Fibroblast of villous mesenchyme (primary cell): ENCODE results near the gene TUBA4B. TPM values are rescaled to one million over a fixed set of nuclear protein-coding genes. Genes with fewer than 3 reads are reported as not detected.
A peak's percentile ranks its signal among the peaks of the same experiment; 100 is the strongest.

ENCODE experiments used
- DNase-seq: peaks from one replicate; pipeline ENCODE4 v3.0.0-alpha.2; 2010; ENCODE audit warnings: low read depth
- H3K4me3 ChIP-seq: 2 replicates; pipeline ENCODE4 v1.5.1; 2011; ENCODE audit warnings: low read depth, mild to moderate bottlenecking, low read length
- total RNA-seq: library from RNA; depleted of rRNA; stranded (reverse); fragments of >200 nt; gene quantifications from 2 replicates; pipeline ENCODE4 v1.2.3, GENCODE V29; 2012
- TF ChIP-seq, protein P1 (sequence below): IDR thresholded peaks from 2 replicates; pipeline ENCODE4 v1.5.1; 2012; ENCODE audit warnings: low read depth, mild to moderate bottlenecking, low read length; ENCODE audit not compliant: insufficient read depth

Gene TUBA4B
- total RNA-seq, 1 donor = not detected

- H3K4me3 ChIP-seq = no peak overlapping the region
- no peak for DNase-seq
- TF ChIP-seq, protein P1, sequence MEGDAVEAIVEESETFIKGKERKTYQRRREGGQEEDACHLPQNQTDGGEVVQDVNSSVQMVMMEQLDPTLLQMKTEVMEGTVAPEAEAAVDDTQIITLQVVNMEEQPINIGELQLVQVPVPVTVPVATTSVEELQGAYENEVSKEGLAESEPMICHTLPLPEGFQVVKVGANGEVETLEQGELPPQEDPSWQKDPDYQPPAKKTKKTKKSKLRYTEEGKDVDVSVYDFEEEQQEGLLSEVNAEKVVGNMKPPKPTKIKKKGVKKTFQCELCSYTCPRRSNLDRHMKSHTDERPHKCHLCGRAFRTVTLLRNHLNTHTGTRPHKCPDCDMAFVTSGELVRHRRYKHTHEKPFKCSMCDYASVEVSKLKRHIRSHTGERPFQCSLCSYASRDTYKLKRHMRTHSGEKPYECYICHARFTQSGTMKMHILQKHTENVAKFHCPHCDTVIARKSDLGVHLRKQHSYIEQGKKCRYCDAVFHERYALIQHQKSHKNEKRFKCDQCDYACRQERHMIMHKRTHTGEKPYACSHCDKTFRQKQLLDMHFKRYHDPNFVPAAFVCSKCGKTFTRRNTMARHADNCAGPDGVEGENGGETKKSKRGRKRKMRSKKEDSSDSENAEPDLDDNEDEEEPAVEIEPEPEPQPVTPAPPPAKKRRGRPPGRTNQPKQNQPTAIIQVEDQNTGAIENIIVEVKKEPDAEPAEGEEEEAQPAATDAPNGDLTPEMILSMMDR = no peak
Measured at GRCh38 chr2:219292616-219293015, 39.6 kb downstream of the TUBA4B start.

DNA sequence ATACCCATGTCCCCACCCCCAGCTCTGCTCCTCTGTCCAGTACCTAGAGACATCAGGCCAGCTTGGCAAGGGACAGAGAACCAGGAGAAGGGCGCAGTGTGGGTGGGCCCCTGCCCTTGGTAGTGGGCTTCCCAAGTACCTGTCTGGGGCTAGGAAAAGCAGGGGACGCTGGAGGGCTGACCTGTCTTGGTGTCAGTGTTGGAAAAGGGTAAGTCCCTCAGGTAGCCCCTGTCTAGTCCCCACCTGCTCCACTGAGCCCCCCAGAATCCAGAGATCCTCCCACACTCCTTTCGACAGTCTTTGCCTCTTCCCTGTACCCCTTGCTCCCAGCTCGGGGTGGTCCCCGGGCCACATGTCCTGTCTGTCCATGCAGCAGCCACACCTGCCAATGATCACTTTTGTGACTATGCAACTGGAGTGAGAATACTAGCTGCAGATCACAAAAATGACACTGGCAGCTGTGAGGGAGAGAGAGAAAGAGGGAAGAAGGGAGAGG lies 40.7 kb downstream of the TUBA4B start:
- TF ChIP-seq, protein P1 = no peak
- no peak overlapping the region for H3K4me3 ChIP-seq
- no peak for DNase-seq

DNA sequence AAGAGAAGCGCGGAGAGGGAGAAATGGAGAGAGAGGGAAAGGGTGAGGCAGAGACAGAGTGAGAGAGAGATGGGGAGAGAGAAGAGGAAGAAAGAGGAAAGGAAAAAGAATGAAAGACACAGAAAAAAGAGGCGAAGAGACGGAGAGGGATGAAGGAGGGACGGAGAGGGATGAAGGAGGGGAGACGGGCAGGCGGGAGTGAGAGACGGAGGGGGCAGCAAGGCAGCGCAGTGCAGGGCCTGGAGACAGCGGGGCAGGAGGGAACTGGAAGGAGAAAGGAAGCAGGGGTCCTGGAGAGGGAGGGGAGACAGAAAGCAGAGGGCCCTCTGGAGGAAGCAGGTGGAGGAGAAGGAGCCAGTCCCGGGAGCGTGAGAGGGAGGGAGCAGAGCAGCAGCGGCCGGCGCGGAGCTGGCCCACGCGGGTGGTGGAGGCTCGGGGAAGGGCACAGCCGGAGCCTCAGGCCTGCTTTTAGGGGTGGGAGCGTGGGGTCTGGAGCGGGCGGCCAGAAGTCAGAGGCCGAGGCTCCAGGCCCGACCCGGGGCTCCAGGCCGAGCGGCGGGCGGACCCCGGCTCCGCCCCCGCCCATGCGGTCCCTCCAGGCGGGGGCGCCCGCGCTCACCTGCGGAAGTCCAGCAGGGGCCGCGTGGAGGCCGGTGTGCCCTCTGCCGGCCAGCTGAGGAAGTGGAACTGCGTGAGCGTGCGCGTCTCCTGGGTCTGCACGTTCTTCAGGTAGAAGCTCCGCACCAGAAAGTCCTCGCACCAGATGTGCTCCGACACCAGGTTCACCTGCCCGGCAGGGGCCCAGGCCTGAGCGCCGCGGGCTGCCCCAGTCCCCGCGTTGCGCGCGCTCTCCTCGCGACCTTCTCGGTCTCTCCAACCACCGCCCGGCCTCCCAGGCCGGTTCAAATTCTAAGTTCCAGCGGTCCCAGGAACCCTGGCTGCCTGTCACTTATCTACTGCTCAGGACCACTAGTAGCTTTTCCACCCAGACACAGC lies 41.6 kb downstream of the TUBA4B start:
- peak; percentile 77 for DNase-seq
- H3K4me3 ChIP-seq = peak overlapping the region; percentile 60
- TF ChIP-seq, protein P1 = peak; percentile 93

GRCh38 chr2:219296142-219296541 lies 43.1 kb downstream of the TUBA4B start:
- no peak for DNase-seq
- no peak overlapping the region for H3K4me3 ChIP-seq
- TF ChIP-seq, protein P1 = no peak

- no peak for DNase-seq
- TF ChIP-seq, protein P1 = no peak
- H3K4me3 ChIP-seq = no peak overlapping the region
Measured at GRCh38 chr2:219296631-219297391, 43.8 kb downstream of the TUBA4B start.

- TF ChIP-seq, protein P1 = peak; percentile 20
- no peak for DNase-seq
- no peak overlapping the region for H3K4me3 ChIP-seq
Measured at GRCh38 chr2:219297766-219298456, 44.9 kb downstream of the TUBA4B start.
